ENCODE data around the gene MRPL32.

DNA sequence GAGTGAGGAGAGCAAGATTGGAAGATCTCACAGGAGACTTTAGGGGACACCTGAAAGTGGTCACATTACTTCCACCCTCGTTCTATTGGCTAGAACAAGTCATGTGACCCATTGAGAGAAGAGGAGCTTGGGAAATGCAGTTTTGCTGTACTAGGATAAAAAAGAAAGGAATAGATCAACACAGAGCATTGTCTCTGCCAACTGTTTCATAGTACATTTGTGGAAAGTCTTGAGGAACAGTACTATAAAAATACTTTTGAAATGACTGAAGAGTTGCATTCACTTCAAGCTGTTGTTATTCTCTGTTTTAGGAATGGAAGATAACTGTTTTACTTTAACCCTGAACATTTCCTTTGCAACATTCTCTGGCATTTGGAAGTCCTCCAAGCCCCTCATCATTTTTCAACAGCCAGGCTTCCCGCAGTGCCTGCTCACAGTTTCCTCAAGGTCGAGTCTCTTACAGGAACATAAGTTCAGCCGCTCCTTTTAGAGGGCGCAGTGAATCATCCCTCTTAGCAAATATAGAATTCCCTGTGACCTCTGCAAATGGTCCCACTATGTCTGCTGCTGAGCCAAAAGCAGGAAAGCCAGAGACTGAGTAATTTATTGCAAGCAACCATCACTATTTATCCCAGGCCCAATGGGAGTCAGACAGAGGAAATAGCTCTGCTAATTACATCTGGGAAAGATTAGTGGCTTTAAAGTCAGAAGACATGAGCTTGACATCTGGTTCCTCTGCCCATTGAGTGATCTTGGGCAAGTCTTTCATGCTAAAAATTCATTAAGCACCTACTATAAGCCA lies 40.7 kb downstream of the MRPL32 start:
- TF ChIP-seq CENPX (CRISPR knock-in tag; IDR thresholded peaks at IDR 0.05) (no peak), EZH2 (conservative IDR thresholded peaks at IDR 0.05; ENCODE audit: low read depth, low read length) (no peak), CTCF (CRISPR knock-in tag; IDR thresholded peaks at IDR 0.05) (no peak), ZNF546 (CRISPR knock-in tag; conservative IDR thresholded peaks at IDR 0.05) (no peak), NR2F1 (CRISPR knock-in tag; IDR thresholded peaks at IDR 0.05) (no peak), ZZZ3 (CRISPR knock-in tag; IDR thresholded peaks at IDR 0.05; ENCODE audit: borderline replicate concordance) (no peak), SRY (CRISPR knock-in tag; IDR thresholded peaks at IDR 0.05) (no peak), JUN (CRISPR knock-in tag; IDR thresholded peaks at IDR 0.05) (no peak), AGO1 (IDR thresholded peaks at IDR 0.05; ENCODE audit: low read depth, low read length, poor library complexity, severe bottlenecking) (no peak), CBFB (CRISPR knock-in tag; IDR thresholded peaks at IDR 0.05) (no peak), PCBP2 (optimal IDR thresholded peaks at IDR 0.05; ENCODE audit: low read depth, low read length, poor library complexity, severe bottlenecking) (no peak), ZFAT (CRISPR knock-in tag; conservative IDR thresholded peaks at IDR 0.05) (no peak), MAFK (conservative IDR thresholded peaks at IDR 0.05 in 1 of 2, IDR thresholded peaks at IDR 0.05 in 1 of 2; ENCODE audit: low read length in 2 of 2) (no peak)
- TF ChIP-seq, protein P1, sequence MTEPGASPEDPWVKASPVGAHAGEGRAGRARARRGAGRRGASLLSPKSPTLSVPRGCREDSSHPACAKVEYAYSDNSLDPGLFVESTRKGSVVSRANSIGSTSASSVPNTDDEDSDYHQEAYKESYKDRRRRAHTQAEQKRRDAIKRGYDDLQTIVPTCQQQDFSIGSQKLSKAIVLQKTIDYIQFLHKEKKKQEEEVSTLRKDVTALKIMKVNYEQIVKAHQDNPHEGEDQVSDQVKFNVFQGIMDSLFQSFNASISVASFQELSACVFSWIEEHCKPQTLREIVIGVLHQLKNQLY (CRISPR knock-in tag; IDR thresholded peaks at IDR 0.05), result no peak
